ENCODE data around the gene CEMIP2. TPM values are rescaled to one million over a fixed set of nuclear protein-coding genes. Genes with fewer than 3 reads are reported as not detected.
A peak's percentile ranks its signal among the peaks of the same experiment; 100 is the strongest.

Gene CEMIP2
- total RNA-seq, 1 donor from 2014 or later, result 70.0 TPM

DNA sequence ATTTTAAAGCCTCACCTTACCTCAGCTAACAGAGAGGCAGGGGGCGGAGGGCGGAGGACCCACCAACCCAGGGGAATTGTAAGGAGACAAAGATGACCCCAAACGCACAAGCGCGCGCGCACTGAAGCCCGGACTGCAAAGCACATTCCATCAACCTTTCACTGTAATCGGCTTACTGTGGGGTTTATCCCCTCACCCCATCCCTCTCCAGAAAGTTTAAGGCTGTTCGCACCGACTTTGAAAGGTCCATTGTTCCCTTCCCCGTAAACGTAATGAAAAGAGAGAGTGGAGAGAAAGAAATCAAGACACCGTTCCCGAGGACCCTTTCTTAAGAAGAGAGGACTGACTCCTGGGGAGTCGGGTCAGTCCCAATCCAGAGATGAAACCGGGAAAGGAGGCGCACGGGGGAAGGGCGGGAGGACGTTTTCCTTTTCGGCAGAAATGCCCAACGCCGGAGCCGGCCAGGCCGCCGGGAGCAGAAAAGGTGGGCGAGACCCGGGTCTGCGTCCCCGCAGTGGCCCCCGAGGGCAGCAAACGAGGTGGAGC is 464 bp downstream of the CEMIP2 start:
- H3K27me3 Mint-ChIP-seq (ENCODE audit: insufficient read depth), result no peaks in the 10 kb centered on the region
- intact Hi-C loops (cut with micrococcal nuclease), result loop anchor here (2.0 to 10.0 kb wide), 7 partner anchors 51 to 1387 kb away; partner anchors contain the start of genes ANXA1 and KLF9
- H3K27ac Mint-ChIP-seq, result peak overlapping the region; percentile 92
- H3K9me3 Mint-ChIP-seq, result no peaks in the 10 kb centered on the region
- peak overlapping the region; percentile 96 for H3K4me3 Mint-ChIP-seq
- peak; percentile 20 for DNase-seq (ENCODE audit: low spot score)
- peaks cover 55% of the 10 kb centered on the region for H3K4me1 Mint-ChIP-seq (ENCODE audit: low read depth)
- H3K36me3 Mint-ChIP-seq (ENCODE audit: low read depth), result peaks cover 14% of the 10 kb centered on the region

DNA sequence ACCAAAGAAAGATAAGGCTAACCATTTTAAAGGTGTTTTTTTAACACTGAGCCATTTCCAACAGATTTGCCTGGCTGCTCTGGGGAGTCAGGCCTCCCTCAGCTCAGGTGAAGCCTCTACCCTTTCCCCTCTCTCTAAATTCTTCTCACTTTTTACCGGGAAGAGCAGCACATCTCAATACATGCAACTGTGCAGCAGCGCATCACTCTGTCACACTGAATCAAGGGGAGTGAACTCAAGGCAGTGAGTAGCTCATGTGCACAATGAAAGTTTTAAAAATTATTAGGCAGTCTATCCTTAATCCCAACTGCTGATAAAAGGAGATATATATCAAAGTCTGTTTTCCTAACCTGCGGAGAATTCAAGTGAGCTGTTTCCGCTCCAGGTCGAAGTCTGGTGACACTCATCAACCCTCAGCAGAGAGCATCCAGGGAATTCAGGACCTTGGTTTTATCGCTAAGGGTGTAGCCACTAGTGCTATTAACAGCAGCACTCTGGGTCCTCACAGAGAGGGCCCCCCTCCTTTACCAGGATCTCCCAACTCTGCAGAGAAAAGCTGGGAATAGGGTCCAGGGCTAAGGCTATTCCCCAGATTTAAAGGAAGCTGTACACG is 1.0 kb downstream of the CEMIP2 start:
- intact Hi-C loops (cut with micrococcal nuclease), result loop anchor here (2.0 to 10.0 kb wide), 5 partner anchors 60 to 1388 kb away; partner anchors contain the start of genes ANXA1 and KLF9
- no peak for DNase-seq (ENCODE audit: low spot score)
- Mint-ChIP-seq H3K9me3 (no peaks in the 10 kb centered on the region), H3K4me3 (peak overlapping the region; percentile 96), H3K4me1 (ENCODE audit: low read depth) (peaks cover 59% of the 10 kb centered on the region), H3K27me3 (ENCODE audit: insufficient read depth) (no peaks in the 10 kb centered on the region), H3K36me3 (ENCODE audit: low read depth) (peaks cover 14% of the 10 kb centered on the region), H3K27ac (peak overlapping the region; percentile 92)

DNA sequence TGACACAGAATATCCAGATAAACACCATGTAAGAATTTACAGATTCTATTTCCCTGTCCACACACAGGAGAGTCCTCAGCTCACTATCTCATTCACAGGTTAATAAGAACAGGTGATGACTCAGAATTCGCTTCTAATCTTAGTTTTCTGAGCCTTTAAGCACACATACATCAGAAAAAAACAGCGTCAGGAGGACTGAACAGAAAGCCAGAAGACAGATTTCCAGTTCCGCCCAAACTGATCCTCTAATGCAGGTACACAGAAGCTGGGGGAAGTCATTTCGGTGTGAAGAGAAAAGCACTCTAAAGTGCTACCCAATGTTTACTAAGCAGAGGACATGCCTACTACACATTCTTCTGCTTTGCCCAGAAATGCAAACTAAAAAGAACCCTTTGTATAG is 1.6 kb downstream of the CEMIP2 start:
- H3K9me3 Mint-ChIP-seq, result no peaks in the 10 kb centered on the region
- intact Hi-C loops (cut with micrococcal nuclease), result loop anchor here (1.0 to 10.0 kb wide), 8 partner anchors 8 to 1388 kb away; partner anchors contain the start of genes ANXA1 and KLF9
- H3K4me1 Mint-ChIP-seq (ENCODE audit: low read depth), result peaks cover 65% of the 10 kb centered on the region
- H3K27me3 Mint-ChIP-seq (ENCODE audit: insufficient read depth), result no peaks in the 10 kb centered on the region
- H3K27ac Mint-ChIP-seq, result peak overlapping the region; percentile 92
- peaks cover 17% of the 10 kb centered on the region for H3K36me3 Mint-ChIP-seq (ENCODE audit: low read depth)
- no peak for DNase-seq (ENCODE audit: low spot score)
- H3K4me3 Mint-ChIP-seq, result peak overlapping the region; percentile 96

DNA sequence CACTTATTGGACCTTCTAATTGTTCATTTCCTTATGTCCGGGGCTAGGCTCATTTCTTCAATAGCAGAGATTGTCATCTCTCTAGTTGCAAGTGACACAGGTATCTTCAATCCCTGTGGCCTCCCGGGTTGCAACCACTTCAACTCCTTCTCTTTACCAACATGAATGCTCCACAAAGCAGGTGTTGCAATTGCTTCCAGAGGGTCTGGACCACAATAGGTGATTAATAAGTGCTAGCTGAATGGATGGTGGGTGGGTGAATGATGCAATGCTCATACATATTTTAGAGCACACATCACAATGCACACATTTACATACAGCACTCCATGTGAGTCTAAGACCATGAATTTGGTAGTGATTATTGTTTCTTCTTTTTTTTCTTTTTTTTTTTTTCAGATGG is 2.6 kb downstream of the CEMIP2 start:
- Mint-ChIP-seq H3K27ac (peak overlapping the region; percentile 87), H3K27me3 (ENCODE audit: insufficient read depth) (no peaks in the 10 kb centered on the region), H3K9me3 (no peaks in the 10 kb centered on the region), H3K36me3 (ENCODE audit: low read depth) (peaks cover 23% of the 10 kb centered on the region), H3K4me1 (ENCODE audit: low read depth) (peaks cover 75% of the 10 kb centered on the region), H3K4me3 (peak overlapping the region; percentile 96)
- DNase-seq (ENCODE audit: low spot score), result no peak
- intact Hi-C loops (cut with micrococcal nuclease), result loop anchor here (1.0 to 10.0 kb wide), 8 partner anchors 7 to 1389 kb away; partner anchors contain the start of genes ANXA1 and KLF9

DNA sequence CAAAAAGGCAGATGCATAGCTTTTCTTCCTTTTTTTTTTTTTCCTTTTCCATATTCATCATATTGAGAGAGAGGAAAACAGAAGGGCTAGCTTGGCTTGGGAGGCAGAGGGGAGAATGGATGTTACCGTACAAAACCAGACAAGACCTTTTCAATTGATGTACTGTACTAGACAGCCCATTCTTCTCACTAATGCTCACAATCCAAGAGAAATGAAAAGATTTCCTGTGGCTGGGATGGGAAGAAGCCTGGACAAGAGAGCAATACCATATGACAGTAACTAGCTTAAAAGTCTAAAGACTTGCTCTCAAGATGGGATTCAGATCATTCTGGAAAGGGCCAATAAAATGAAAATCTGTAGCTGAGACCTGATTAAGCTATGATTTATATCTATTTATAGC is 3.4 kb downstream of the CEMIP2 start:
- Mint-ChIP-seq H3K4me3 (peak overlapping the region; percentile 96), H3K4me1 (ENCODE audit: low read depth) (peaks cover 76% of the 10 kb centered on the region), H3K9me3 (no peaks in the 10 kb centered on the region), H3K27ac (peak overlapping the region; percentile 45), H3K36me3 (ENCODE audit: low read depth) (peaks cover 23% of the 10 kb centered on the region), H3K27me3 (ENCODE audit: insufficient read depth) (no peaks in the 10 kb centered on the region)
- intact Hi-C loops (cut with micrococcal nuclease), result loop anchor here (5.0 to 10.0 kb wide), 4 partner anchors 58 to 1390 kb away; partner anchors contain the start of genes ANXA1 and KLF9
- DNase-seq (ENCODE audit: low spot score), result no peak

DNA sequence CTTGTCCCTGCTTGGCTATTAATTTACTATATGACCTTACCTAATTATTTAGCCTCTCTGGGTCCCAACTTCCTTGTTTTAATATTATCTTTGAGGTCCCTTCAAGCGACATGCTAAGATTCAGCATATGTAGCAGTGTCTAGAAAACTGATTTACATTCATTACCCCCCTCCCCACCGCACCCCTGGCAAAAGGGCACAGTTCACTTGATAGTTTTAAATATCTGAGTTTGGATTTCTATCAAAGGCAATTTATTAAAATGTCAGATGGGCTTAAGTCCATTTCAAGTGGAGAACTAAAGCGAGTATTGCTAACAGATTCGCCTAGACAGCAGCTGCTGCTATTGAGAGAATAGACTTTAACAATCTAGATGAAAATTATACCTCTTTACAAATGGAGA is 3.9 kb downstream of the CEMIP2 start:
- Mint-ChIP-seq H3K27ac (peak overlapping the region; percentile 45), H3K4me3 (peak overlapping the region; percentile 96), H3K4me1 (ENCODE audit: low read depth) (peaks cover 74% of the 10 kb centered on the region), H3K27me3 (ENCODE audit: insufficient read depth) (no peaks in the 10 kb centered on the region), H3K9me3 (no peaks in the 10 kb centered on the region), H3K36me3 (ENCODE audit: low read depth) (peaks cover 25% of the 10 kb centered on the region)
- DNase-seq (ENCODE audit: low spot score), result no peak
- intact Hi-C loops (cut with micrococcal nuclease), result loop anchor here (10.0 kb wide), 2 partner anchors 320 to 1390 kb away; partner anchors contain the start of gene ANXA1

DNA sequence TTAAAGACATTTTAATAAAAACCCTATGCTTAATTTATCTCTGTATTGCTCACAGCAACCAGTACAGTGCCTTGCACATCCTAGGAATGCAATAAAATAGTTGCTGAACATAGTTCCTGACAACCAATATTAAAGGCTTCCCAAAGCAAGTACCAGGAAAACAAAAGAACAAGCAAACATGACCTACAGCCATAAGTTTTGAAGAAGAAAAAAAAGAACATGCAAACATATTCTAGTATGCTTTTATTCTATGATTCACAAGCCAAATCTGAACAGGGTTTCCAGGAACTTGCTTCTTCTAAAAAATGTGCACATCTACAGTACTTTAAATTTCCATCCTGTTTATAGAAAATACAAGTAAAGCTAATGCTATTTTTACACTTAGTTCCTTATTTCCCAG is 4.5 kb downstream of the CEMIP2 start:
- no peaks in the 10 kb centered on the region for H3K27me3 Mint-ChIP-seq (ENCODE audit: insufficient read depth)
- peaks cover 77% of the 10 kb centered on the region for H3K4me1 Mint-ChIP-seq (ENCODE audit: low read depth)
- peaks cover 27% of the 10 kb centered on the region for H3K36me3 Mint-ChIP-seq (ENCODE audit: low read depth)
- peak overlapping the region; percentile 64 for H3K27ac Mint-ChIP-seq
- DNase-seq (ENCODE audit: low spot score), result no peak
- no peaks in the 10 kb centered on the region for H3K9me3 Mint-ChIP-seq
- intact Hi-C loops (cut with micrococcal nuclease), result loop anchor here (10.0 kb wide), 2 partner anchors 319 to 1391 kb away; partner anchors contain the start of gene ANXA1
- peak overlapping the region; percentile 61 for H3K4me3 Mint-ChIP-seq

DNA sequence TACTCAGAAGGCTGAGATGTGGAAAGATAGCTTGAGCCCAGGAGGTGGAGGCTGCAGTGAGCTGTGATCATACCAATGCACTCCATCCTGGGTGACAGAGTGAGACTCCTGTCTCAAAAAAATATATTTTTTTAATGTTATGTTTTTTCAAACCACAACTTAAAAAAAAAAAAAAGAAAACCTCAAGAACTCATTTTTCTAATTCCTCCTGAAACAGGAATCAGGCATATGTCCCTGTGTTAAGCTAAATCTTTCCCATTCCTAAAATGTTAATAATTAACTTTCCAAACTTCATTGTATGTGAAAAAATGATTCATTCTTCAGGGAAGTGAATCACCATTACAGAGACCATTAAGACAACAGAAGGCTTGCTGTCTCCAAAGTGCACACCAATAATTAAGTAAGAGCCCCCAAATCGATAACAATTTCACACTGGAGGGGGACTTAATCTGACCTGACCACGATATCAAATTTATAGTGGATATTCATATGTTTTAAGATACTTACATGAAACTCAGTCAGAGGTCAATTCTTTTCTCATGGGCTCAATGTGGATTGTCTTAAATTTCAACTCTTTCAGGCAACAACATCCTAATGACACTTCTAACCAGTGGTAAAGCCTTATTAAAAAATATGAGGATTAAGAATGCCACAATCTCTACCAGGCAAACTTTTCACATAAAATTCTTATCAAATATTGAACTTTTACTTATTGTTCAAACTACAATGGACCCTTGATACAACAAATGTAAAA is 5.2 kb downstream of the CEMIP2 start:
- intact Hi-C loops (cut with micrococcal nuclease), result loop anchor here (10.0 kb wide), 2 partner anchors 318 to 1392 kb away; partner anchors contain the start of gene ANXA1
- Mint-ChIP-seq H3K36me3 (ENCODE audit: low read depth) (peaks cover 27% of the 10 kb centered on the region), H3K4me1 (ENCODE audit: low read depth) (peaks cover 84% of the 10 kb centered on the region), H3K4me3 (peak overlapping the region; percentile 24), H3K27ac (peak overlapping the region; percentile 42), H3K9me3 (no peaks in the 10 kb centered on the region), H3K27me3 (ENCODE audit: insufficient read depth) (no peaks in the 10 kb centered on the region)
- no peak for DNase-seq (ENCODE audit: low spot score)

DNA sequence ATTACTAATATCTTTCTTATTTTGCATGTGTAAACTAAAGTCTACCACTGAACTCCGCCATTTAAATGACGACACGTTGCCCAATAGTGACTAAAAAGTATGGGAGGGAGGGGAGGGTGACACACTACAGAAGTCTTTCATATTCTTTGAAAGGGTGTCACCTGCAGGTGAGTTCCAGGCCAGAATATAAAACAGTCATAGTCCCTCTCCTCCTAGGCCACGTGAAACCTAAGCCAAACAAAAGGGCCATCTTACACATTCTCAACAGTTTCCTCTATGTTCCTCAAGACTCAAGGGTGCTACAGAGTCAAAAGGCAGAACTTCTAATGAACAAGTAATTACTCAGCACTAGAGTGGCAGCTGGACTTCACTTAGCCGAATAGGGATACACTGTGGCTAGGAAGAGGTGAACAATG is 6.4 kb downstream of the CEMIP2 start:
- intact Hi-C loops (cut with micrococcal nuclease), result loop anchor here (10.0 kb wide), 2 partner anchors 317 to 1393 kb away; partner anchors contain the start of gene ANXA1
- no peak overlapping the region for H3K27ac Mint-ChIP-seq
- peaks cover 21% of the 10 kb centered on the region for H3K36me3 Mint-ChIP-seq (ENCODE audit: low read depth)
- no peaks in the 10 kb centered on the region for H3K9me3 Mint-ChIP-seq
- no peaks in the 10 kb centered on the region for H3K27me3 Mint-ChIP-seq (ENCODE audit: insufficient read depth)
- no peak overlapping the region for H3K4me3 Mint-ChIP-seq
- H3K4me1 Mint-ChIP-seq (ENCODE audit: low read depth), result peaks cover 91% of the 10 kb centered on the region
- no peak for DNase-seq (ENCODE audit: low spot score)

DNA sequence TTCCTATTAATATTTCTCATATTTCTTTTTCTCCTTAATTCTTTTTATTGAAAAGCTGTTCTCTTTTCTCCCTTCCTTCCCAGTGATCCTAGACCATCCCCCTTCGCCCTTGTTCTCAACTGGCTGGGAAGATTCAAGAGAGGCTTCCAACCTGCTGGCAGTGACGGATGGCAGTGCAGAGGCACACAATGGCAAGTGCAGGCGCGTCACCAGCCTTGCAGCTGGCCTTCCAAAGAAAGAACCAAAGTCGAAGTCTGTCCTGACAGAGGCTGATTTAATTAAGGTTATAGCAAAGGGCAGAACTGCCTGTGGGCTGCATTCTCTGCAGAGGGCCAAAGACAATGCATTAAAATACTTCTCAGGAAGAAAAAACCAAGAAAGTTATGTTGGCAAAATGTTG is 7.4 kb downstream of the CEMIP2 start:
- no peak for DNase-seq (ENCODE audit: low spot score)
- intact Hi-C loops (cut with micrococcal nuclease), result loop anchor here (10.0 kb wide), 2 partner anchors 316 to 1394 kb away; partner anchors contain the start of gene ANXA1
- Mint-ChIP-seq H3K9me3 (no peaks in the 10 kb centered on the region), H3K4me1 (ENCODE audit: low read depth) (peaks cover 89% of the 10 kb centered on the region), H3K36me3 (ENCODE audit: low read depth) (peaks cover 18% of the 10 kb centered on the region), H3K27ac (peak overlapping the region; percentile 13), H3K27me3 (ENCODE audit: insufficient read depth) (no peaks in the 10 kb centered on the region), H3K4me3 (no peak overlapping the region)

DNA sequence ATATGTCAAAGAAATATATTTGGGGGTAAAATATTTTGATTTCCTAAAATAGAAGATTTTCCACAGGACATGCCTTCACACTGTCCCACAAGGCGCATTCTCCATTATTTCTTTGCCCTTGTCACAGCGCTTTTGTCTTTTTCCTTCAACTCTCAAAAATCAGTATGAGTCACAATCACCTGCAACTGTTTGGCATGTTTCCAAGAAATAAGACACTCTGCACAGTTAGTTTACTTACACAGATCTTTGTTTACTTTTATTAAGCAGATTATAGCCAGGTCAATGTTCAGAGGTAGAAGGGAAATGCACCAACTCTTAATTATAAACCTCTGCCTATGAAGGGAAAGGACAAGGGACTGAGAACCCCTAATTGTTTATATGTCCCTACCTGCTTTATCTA is 9.5 kb downstream of the CEMIP2 start:
- Mint-ChIP-seq H3K4me1 (ENCODE audit: low read depth) (peaks cover 68% of the 10 kb centered on the region), H3K9me3 (no peaks in the 10 kb centered on the region), H3K27ac (no peak overlapping the region), H3K4me3 (no peak overlapping the region), H3K27me3 (ENCODE audit: insufficient read depth) (no peaks in the 10 kb centered on the region), H3K36me3 (ENCODE audit: low read depth) (peaks cover 16% of the 10 kb centered on the region)
- no peak for DNase-seq (ENCODE audit: low spot score)
- intact Hi-C loops (cut with micrococcal nuclease), result loop anchor here (1.0 kb wide), 1 partner anchor 8 kb away; no protein-coding TSS in a partner anchor

DNA sequence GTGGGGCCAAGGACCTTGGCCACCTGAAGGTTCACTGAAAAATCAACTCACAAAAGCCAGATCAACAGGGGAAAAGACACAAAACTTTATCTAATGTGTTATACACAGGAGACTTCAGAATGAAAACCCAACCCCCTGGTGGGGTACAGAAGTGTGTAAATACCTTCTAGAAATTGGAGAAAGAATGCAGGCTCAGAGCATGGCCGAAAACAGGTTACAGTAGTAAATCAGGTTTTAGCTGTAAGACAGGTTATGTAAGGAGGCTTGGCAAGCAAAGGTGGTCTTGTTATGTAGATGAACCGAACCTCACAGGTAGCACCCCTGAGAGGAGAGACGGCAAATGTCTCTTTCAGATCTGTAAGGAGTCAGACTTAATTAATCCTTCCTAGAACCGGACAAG is 10.0 kb downstream of the CEMIP2 start:
- intact Hi-C loops (cut with micrococcal nuclease), result loop anchor here (1.0 kb wide), 1 partner anchor 8 kb away; no protein-coding TSS in a partner anchor
- Mint-ChIP-seq H3K9me3 (no peaks in the 10 kb centered on the region), H3K36me3 (ENCODE audit: low read depth) (peaks cover 16% of the 10 kb centered on the region), H3K27me3 (ENCODE audit: insufficient read depth) (no peaks in the 10 kb centered on the region), H3K4me1 (ENCODE audit: low read depth) (peaks cover 63% of the 10 kb centered on the region), H3K4me3 (no peak overlapping the region), H3K27ac (no peak overlapping the region)
- DNase-seq (ENCODE audit: low spot score), result no peak

Data from activated T-helper 1 cell treated with anti-CD3 and anti-CD28 coated beads, Interleukin-12 subunit alpha, Interleukin-12 subunit beta, Interleukin-2, Interleukin-4 antibody, amounts not matched to agents 30 ng/mL and 10 ng/mL and 1 ng/mL, durations not matched to agents 14 hours and 24 hours and 36 hours (primary cell).